GM21576 (cell line): ENCODE measurements around the gene THAP4.

Experiments
- ATAC-seq: cut with Tn5 transposase; IDR thresholded peaks from one replicate; pipeline ENCODE4 v1.9.1; 2021; ENCODE audit warnings: mild to moderate bottlenecking, moderate library complexity; ENCODE audit not compliant: unreplicated experiment

The THAP4 gene, protein sequence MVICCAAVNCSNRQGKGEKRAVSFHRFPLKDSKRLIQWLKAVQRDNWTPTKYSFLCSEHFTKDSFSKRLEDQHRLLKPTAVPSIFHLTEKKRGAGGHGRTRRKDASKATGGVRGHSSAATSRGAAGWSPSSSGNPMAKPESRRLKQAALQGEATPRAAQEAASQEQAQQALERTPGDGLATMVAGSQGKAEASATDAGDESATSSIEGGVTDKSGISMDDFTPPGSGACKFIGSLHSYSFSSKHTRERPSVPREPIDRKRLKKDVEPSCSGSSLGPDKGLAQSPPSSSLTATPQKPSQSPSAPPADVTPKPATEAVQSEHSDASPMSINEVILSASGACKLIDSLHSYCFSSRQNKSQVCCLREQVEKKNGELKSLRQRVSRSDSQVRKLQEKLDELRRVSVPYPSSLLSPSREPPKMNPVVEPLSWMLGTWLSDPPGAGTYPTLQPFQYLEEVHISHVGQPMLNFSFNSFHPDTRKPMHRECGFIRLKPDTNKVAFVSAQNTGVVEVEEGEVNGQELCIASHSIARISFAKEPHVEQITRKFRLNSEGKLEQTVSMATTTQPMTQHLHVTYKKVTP

DNA sequence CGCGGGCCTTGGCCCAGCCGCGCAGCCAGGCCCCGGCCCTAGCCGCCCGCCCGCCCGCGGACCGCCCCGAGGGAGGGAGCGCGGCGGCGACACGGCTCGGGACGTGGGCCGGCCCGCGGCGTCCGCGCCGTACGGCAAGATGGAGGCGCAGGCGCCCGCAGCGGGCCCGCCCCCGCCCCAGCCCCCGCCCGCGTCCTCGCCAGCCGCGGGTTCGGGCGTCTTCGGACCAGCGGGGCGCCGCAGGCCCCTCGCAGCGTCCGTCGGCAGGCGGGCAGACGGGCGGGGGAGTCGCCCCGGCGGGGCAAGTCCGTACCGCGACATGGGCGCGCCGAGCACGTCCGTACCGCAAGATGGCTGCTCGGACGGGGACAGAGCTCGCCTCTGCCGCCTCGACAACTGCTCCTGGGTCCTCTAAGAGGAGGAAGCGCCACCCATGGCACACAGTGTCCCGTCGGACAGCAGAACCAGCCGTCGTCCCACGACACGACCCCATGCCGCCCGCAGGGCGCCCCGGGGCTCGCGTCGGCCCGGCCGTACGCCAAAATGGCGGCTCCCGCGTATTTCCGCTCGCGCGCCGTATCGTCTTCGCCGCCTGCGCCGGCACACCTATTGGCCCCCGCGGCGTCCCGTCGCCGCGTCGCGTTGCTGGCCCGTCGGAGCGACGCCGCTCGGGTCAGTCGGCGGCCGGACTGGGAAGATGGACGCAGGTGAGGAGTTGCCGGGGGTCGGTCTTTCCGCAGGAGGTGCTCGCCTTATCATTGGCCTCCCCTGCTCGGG lies at the start of gene THAP4, which contains the start of gene ATG4B:
Gene THAP4 (minus strand): TSS at position 141 of the 777 bp plus-strand sequence. CDS start 141 bp downstream, outside the sequence.
Gene ATG4B (plus strand): TSS at position 676 of the 777 bp plus-strand sequence. CDS start 22 bp downstream, at position 698.
- ATAC-seq: peak; percentile 57

DNA sequence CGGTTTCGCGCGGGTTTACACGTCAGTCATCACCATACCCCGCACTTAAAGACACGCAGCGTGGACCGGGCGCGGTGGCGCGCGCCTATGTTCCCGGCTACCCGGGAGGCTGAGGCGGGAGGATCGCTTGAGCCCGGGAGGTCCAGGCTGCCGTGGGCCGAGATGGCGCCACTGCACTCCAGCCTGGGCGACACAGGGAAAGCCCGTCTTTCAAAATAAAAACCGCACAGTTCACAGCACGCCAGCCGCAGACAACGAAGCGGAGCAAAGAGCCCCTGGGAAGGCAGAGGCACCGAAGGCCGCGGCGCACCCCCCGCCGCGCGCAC lies 49.3 kb upstream of the THAP4 start:
- peak; percentile 5 for ATAC-seq

DNA sequence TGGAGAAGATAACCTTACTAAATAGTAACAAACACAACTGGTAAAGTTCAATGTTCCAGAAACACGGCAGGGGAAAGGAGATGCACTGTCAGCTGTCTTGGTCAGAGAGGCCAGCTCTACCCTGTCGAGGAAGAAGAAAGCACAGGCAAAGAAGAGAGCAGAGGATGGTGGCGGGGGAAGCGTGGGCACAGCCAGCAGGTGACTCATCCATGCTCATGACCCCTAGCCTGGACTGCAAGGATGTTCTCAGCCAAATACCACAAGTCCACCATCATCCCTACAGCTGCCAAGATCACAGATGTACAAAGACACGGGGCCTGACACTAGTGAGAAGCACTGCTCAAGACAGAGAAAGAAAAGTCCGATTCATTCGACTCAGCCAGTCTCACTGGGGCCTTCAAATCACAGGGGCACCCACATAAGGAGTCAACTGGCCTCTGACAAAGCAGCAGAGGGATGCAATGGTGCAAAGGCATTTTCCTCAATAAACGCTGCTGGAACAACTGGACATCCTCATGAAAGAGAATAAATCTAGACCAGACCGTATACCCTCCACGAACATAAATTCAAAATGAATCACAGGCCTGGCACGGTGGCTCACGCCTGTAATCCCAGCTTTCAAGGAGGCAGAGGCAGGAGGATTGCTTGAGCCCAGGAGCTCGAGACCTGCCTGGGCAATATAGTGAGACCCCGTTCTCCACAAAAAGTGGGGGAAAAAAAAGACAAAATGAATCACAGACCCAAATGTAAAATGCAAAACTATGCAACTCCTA lies 44.1 kb upstream of the THAP4 start:
- ATAC-seq: no peak

DNA sequence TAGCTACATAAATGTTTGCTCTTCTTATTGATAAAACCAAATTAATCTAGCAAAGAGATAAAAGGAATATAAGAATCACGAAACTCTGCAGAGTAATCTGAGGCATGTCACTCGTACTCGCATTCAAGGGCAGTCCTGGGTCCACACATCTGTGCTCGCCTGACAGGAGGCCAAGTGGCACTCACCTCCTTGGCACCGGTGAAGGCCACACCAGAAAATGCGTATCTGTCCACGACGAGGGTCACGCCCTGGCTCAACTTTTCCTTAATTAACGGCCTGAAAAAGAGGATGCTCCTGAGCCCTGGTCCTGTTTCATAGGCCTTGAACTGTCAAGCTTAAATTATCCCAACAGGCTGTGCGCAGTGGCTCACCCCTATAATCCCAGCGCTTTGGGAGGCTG lies 43.1 kb upstream of the THAP4 start:
- no peak for ATAC-seq

DNA sequence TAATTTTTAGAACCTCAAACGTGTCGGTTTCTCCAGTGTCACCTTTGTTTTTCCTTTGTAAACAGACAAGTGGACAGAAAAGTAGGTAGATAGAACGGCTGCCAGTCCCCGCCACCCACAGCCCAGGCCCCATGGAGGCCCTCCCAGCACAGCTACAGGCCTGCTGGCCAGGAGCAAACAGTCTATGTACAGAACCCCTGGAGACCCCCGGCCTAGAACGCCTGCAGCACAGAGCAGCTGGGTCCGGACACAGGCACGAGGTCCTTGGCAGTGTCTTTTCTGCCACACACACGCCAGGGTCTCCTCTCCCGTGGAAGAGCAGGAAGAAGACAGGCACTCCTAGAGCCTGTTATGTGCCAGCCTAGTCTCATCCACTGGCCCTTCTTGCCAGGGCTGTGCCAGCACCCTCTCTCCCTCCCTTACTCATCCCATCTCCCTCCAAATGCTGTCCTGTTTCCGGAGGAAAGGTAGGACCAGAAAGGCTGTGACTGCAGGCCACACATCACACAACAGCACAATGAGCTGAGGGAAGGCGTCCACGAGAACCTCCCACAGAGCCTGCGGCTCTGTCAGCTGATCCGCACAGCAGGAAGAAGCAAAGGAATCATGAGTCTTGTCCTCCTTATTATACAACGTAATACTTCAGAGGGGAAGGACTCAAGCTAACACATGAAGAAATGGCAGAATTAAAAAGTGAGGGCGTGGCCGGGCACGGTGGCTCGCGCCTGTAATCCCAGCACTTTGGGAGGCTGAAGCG lies 42.0 kb upstream of the THAP4 start:
- no peak for ATAC-seq

DNA sequence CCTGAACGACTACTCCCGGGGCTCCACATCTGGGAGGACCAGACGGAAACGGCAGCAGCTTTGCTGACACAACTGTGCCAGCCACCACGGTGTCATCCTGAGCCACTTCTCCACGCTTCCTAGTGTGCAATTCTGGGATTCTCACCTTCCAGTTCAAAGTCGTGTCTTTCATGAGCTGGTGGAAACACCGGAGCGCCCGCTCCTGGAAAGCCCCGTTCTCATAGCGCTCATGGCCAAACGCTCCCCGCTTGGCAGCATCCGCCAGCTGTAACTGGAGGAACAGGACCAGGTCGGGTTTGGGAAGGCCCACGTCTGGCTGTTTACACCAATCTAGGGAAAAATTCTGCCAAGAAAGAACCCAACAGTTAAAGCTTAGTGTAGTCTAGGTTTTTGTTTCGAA lies 41.3 kb upstream of the THAP4 start:
- ATAC-seq: no peak

DNA sequence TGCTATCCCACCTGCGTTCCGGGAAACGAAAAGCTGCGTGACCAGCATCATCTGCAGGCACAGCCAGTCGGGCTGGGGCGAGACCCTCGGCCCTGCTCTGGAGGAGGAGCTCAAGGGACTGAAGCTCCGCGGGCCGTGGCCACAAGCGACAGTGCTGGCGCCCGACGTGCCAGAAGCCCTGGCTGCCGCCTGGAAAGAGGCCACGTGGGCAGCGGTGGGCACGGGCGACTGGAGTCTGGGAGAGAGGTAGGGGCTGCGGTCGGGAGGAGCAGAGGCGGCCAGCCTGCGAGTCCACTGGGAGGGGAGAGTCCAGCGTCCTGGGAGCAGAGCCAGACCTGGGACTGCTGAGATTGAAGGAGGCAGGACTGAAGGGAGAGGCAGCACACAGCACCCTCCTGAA lies 40.4 kb upstream of the THAP4 start:
- no peak for ATAC-seq

DNA sequence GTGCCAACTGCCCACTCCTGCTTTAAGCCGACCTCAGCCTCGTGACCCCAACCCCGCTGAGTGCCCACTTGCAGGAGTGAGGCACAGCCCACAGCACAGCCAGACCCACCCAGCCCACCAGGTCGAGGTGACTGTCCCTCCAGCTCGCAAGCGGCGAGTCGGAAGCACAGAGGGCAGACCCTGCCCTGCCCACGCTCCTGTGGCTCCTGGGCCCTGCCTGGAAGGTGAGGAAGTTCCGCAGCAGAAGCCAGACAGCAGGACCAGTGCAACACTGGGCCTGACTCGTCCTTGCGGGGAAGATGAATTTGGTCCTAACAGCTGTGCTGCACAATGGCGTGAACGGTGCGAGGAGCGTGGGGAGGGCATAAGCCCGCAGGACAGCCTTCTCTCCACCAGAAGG lies 39.7 kb upstream of the THAP4 start:
- no peak for ATAC-seq

DNA sequence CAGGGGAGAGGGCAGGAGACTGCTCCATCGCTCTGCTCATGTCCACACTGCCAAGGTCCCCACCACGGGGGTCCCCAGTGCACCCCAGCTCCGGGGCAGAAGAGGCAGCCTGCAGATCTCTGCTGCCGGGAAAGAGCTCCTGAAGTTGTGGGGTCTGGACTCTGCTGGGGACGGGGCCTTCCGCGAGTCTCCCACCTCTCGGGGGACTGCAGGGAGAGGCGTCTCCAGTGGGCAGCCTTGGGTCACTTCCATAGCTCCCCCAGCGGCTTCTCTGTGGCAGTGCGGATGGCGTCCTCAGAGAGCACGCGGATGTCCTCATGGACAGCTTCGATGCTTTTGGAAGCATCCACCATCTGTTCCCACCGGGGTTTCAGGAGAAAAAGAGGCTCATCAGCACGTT lies 38.9 kb upstream of the THAP4 start:
- no peak for ATAC-seq

DNA sequence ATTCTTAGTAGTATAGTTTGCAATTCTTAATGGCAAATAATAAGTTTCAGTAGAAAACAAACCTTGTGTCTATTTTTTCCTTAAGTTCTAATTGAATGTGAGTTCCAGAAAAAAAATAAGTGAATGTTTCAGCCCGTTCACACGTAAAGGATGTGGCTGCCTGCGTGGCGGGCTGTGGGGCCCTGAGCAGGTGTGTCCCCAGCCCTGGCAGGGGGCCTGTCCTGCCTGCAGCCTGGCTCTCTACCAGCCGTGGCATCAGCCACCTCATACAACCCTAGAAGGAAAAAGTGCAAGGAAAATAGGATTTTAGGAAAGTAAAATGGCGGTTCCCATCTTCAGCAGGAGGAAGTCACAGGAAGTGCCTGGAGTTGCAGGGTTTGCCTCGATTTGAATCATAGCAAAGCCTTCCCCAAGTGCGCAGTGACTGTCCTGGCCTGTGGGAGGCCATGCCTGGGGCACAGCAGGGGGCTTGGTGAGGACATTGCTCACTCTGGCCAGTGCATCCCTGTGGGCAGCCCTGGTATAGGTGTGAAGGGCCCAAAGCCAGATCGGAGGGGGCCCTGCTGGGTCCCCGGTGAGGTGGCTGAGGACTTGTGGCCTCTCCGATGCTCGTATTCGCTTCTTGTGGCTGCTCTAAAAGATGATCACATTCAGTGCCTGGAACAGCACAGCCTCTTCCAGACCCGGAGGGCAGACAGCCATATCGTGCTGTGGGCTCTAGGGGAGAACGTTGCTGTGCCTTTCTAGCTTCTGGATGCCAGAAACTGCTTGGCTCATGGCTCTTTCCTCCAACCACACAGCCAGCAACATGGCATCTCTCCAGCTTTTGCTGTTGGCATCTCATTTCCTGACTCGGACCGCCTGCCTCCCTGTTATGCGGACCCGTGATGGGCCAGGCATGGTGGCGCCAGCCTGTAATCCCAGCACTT lies 37.1 kb upstream of the THAP4 start:
- no peak for ATAC-seq

DNA sequence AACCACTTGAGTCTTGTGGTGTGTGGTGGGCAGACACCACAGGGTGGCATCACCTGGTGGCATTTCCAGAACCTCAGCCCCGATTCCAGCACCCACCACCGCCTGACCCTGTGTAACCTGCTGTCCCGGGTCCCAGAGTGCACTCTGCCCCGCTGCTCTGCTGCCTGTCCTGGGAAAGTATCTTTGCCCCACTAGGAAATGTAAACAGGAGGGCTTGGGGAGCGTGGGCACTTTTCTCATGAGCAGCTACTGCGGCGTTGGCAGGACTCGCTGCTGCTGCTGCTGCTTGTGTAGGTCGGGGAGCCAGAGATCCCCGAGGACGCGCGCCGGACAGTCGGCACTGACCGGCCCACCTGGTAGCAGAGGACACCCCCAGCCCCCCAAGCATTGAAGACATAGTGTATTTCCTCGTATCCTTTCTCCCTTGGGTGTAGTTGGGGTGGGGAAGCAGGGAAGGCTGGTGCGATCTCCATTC lies 36.3 kb upstream of the THAP4 start:
- ATAC-seq: no peak

DNA sequence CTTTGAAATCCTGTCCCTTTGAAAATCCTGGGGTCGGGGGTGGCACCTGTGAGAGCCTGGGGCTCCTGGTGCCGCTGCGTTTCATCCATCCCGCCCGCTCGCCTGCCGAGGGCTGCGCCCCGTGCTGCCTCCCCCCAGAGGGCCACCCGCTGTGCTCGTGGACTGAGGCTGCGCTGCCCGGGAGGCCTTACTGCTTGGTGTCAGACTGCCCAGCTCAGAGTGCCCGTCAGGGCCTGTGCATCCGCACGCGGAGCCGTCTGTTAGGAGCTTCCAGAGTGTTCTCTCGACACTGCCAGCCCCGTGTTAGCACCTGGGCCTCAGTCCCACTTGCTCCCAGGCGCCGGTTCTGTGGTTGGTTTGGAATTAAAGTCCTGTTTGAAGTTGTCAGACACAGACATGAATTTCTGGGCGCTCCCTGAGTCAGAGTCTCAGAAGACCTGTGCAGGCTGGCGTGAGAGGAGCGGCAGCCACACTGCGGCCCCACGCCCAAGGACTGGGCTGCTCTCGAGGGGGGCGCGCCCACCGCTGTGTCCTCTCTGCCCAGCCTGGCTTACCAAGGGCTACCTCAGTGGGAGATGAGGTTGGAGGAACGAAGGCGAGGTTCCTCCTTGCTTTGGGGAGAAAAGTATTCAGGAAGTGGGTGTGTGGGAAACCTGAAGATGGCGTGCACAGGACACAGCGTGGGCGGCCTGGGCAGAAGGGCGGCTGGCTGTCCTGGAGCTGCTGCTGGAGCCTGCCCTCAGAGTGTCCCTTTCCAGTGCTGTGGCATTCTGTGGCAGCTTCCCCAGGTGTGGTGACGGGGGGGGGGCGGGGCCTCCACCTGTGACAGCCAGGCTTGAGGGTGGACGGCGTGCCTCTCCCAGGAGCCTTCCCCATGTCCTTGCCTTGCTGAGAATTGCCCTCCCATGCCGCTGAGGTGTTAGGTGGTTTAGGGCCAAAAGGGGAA lies 35.6 kb upstream of the THAP4 start:
- ATAC-seq: no peak

DNA sequence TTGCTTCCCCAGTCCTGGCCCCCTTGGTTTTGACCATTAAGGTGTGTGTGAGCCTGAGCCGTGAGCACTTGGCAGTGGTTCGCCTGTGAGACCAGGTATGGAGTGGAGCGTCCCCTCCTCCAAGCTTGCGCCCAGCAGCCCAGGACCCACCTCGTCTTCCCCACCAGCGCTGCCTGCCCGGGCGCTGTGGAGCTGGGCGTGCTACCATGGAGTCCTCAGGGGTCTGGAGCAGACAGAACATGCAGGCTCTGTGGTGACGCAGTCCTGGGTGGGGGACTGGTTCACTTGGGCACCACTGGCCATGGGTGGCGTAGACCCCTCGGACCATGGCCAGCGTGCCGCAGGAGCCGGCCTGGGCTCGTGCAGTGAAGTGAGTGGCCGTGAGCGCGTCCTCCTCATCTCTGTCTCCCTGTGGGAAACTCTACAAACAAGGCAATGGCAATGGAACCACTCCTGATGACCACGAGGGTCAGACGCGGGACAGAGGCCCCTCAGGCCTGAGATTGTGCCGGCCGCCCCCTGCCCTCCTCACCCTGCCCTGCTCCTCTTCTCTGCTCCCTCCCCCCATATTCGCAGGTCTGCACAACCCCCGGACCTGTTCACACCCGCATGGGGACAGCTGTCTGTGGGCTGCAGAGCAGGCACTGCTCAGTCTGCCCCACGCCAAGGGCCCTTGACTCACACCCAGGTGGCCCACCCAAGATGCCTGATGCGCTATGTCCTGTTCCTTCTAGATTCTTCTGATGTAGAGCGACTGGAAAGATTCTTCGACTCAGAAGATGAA lies 34.7 kb upstream of the THAP4 start:
- no peak for ATAC-seq

DNA sequence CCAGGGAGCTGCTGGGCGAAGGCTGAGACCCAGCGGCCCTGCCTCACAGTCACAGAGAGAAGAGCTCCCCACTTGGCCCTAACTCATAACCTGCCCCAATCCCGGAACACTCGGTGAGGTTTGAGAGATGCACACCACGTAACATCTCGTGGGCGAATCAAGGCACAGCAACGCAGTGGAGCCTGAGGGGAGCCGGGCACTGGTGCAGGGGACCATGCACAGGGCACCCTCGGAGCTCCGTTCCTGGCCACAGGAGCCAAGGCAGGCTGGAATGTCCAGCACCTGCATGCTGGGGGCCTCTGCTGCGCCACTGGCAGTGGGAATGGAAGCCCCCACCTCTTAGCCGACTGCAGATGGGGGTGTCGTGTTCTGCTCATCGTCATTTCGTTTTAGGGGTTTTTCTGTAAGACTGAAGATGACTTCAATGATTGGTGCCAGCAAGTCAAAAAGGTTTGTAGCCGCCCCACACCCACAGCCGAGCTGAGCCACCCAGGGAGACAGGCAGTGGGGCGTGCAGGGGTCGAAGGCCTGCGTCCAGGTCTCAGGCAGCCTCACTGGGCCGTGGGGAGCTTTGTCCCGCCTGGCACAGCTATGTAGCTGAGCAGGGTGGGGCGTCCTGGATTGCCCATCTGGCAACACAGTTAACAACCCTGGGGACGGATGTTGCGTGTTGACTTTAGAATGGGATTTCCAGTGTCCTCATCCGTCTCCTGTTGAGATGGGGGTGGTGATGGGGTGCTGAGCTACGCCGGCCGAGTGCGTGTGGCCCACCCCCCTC lies 33.6 kb upstream of the THAP4 start:
- ATAC-seq: no peak

DNA sequence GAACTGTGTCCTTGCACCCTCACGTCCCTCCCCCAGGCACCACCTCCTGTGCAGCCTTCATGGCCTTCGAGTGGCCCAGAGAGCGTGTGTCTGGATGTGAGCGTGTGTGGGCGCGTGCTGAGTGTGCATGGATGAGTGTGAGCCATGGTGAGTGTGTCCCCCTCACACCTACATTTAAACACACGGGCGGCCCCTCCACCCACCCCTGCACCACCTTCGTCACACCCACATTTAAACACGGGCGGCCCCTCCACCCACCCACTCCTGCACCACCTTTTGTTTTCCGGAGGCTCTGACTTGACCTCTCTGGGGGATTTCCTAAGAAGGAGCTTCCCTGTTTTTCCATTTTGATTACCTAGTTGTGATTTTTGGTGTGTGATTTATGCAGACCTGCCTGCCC lies 31.9 kb upstream of the THAP4 start:
- ATAC-seq: no peak

DNA sequence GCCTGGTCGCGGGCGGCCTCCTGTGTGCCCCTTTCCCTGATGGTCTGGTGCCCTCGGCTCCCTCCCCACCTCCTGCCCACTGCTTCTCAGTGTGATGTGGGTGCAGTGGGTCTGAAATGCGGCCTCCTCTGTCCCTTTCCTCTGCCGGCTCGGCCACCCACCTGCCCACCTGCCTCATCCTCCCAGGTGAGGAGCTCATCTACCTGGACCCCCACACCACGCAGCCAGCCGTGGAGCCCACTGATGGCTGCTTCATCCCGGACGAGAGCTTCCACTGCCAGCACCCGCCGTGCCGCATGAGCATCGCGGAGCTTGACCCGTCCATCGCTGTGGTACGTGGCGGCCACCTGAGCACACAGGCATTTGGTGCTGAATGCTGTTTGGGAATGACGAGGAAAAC lies 31.4 kb upstream of the THAP4 start:
- no peak for ATAC-seq
